Measurements from ENCODE around the gene LAMA2. TPM values are rescaled to one million over a fixed set of nuclear protein-coding genes. Genes with fewer than 3 reads are reported as not detected.

Gene LAMA2
- total and polyA plus RNA-seq, 2 of the 8 experiments (the other 6 are each of a cell fraction or from before 2014, with no cell fraction given), result 1.3 to 3.8 TPM

GRCh38 chr6:128963561-128963960 lies 80.6 kb downstream of the LAMA2 start (continued):
- no peak for TF ChIP-seq CBX8 (IDR thresholded peaks at IDR 0.05; ENCODE audit: borderline replicate concordance, low read depth, low read length)
- TF ChIP-seq CEBPB (IDR thresholded peaks at IDR 0.05; ENCODE audit: low read depth, low read length), result no peak
